H1 (cell line): ENCODE results near the gene SCGB3A1. TPM values are rescaled to one million over a fixed set of nuclear protein-coding genes. Genes with fewer than 3 reads are reported as not detected.

Experiments
- CTCF ChIA-PET: fragments of 300-600 bp; sonication (Branson Sonifier 250); formaldehyde crosslinking; loops from one replicate; lab custom pipeline; 2021; ENCODE audit not compliant: partially characterized antibody; lab: Charles Lee
- POLR2A ChIA-PET: fragments of 300-600 bp; sonication (Branson Sonifier 250); formaldehyde crosslinking; loops from one replicate; lab custom pipeline; 2021; ENCODE audit warnings: inconsistent platforms; ENCODE audit not compliant: partially characterized antibody; lab: Charles Lee
- DNase-seq, 2 experiments: peaks; one replicate each; pipeline versions ENCODE4 v3.0.0 to v3.0.0-alpha.2; 2010 to 2022; ENCODE audit warnings: low spot score in 2 of 2, low read depth in 1 of 2, mixed read lengths in 1 of 2
- FAIRE-seq: peaks from 2 replicates; lab custom pipeline; 2011; peaks lifted over from hg19 to GRCh38; lab: Jason Lieb, UNC
- H2AFZ ChIP-seq: 2 replicates; pipeline ENCODE4 v1.8.1; 2012; ENCODE audit warnings: low read length, inconsistent platforms
- H2AK5ac ChIP-seq: 2 replicates; pipeline ENCODE4 v1.6.1; 2013; ENCODE audit warnings: low read depth, low read length
- H2BK120ac ChIP-seq: replicated peaks from 2 replicates; pipeline ENCODE3; 2013; ENCODE audit warnings: low read depth, low read length, inconsistent platforms
- H2BK12ac ChIP-seq: 2 replicates; pipeline ENCODE4 v1.6.1; 2013; ENCODE audit warnings: low read depth, low read length
- H2BK15ac ChIP-seq: 2 replicates; pipeline ENCODE4 v1.6.1; 2013; ENCODE audit warnings: low read length
- H2BK20ac ChIP-seq: 2 replicates; pipeline ENCODE4 v1.6.1; 2013; ENCODE audit warnings: low read length
- H2BK5ac ChIP-seq: 2 replicates; pipeline ENCODE4 v1.6.1; 2013; ENCODE audit warnings: low read depth, low read length
- H3K14ac ChIP-seq: 2 replicates; pipeline ENCODE4 v1.6.1; 2013; ENCODE audit warnings: inconsistent platforms; ENCODE audit not compliant: insufficient read length
- H3K18ac ChIP-seq: 2 replicates; pipeline ENCODE4 v1.6.1; 2013; ENCODE audit warnings: low read length; ENCODE audit errors: extremely low read depth
- H3K23ac ChIP-seq: 2 replicates; pipeline ENCODE4 v1.6.1; 2013; ENCODE audit warnings: inconsistent platforms; ENCODE audit not compliant: insufficient read length
- H3K23me2 ChIP-seq: 2 replicates; pipeline ENCODE4 v1.6.1; 2013; ENCODE audit warnings: low read depth, low read length
- H3K27ac ChIP-seq: 2 replicates; pipeline ENCODE4 v1.6.1; 2011; ENCODE audit warnings: low read depth, low read length, inconsistent platforms
- H3K27me3 ChIP-seq, 4 experiments: replicated peaks in 1 of 4; 1 replicate in 1 of 4; 2 replicates in 3 of 4; pipeline versions ENCODE4 v1.6.1 to v1.8.1; 2011 to 2013; ENCODE audit warnings: low read length in 3 of 4, mild to moderate bottlenecking in 3 of 4, inconsistent platforms in 2 of 4, mixed read lengths in 2 of 4, moderate library complexity in 1 of 4; ENCODE audit not compliant: control insufficient read depth in 3 of 4, insufficient read depth in 3 of 4; ENCODE audit errors: extremely low read depth in 1 of 4
- H3K36me3 ChIP-seq, 4 experiments: 2 replicates each; pipeline versions ENCODE4 v1.6.1 to v1.8.1; 2011 to 2013; ENCODE audit warnings: mild to moderate bottlenecking in 4 of 4, low read length in 3 of 4, moderate library complexity in 2 of 4, control low read depth in 1 of 4, inconsistent platforms in 1 of 4; ENCODE audit not compliant: insufficient read depth in 4 of 4, control insufficient read depth in 2 of 4
- H3K4ac ChIP-seq: replicated peaks from 2 replicates; pipeline ENCODE3; 2013; ENCODE audit warnings: low read length, low read depth, mixed read lengths, inconsistent platforms; ENCODE audit not compliant: insufficient read length
- H3K4me1 ChIP-seq, 4 experiments: replicated peaks in 1 of 4; 1 replicate in 1 of 4; 2 replicates in 3 of 4; pipeline versions ENCODE4 v1.6.1 to v1.8.1; 2011 to 2013; ENCODE audit warnings: low read length in 3 of 4, inconsistent platforms in 2 of 4, mixed read lengths in 1 of 4; ENCODE audit not compliant: insufficient read depth in 4 of 4, control insufficient read depth in 3 of 4
- H3K4me2 ChIP-seq, 2 experiments: 2 replicates each; pipeline versions ENCODE4 v1.6.1 to v1.8.1; 2011 to 2013; ENCODE audit warnings: low read depth in 2 of 2, low read length in 2 of 2, control low read depth in 1 of 2, inconsistent platforms in 1 of 2, mild to moderate bottlenecking in 1 of 2; ENCODE audit not compliant: insufficient read depth in 1 of 2
- H3K4me3 ChIP-seq, 4 experiments: fragments of 200-600, 300-600 bp in 1 of 4; sonication (generic), shearing (Covaris generic), sonication (Bioruptor Twin) in 1 of 4; 2 replicates each; pipeline versions ENCODE4 v1.5.1 to v1.8.1; 2011 to 2016; ENCODE audit warnings: low read length in 4 of 4, low read depth in 3 of 4, control low read depth in 2 of 4, inconsistent platforms in 2 of 4, mild to moderate bottlenecking in 2 of 4, mixed read lengths in 1 of 4, moderate library complexity in 1 of 4; ENCODE audit not compliant: insufficient read depth in 2 of 4; ENCODE audit errors: extremely low read depth in 1 of 4
- H3K56ac ChIP-seq: replicated peaks from 2 replicates; pipeline ENCODE3; 2013; ENCODE audit warnings: low read depth, mild to moderate bottlenecking, mixed read lengths, low read length, inconsistent platforms; ENCODE audit not compliant: insufficient read length
- H3K79me1 ChIP-seq: 2 replicates; pipeline ENCODE4 v1.6.1; 2013; ENCODE audit warnings: low read depth, low read length, control low read depth
- H3K79me2 ChIP-seq, 2 experiments: 2 replicates each; pipeline versions ENCODE4 v1.6.1 to v1.8.1; 2012 to 2013; ENCODE audit warnings: low read length in 2 of 2, mild to moderate bottlenecking in 2 of 2, inconsistent platforms in 1 of 2; ENCODE audit not compliant: insufficient read depth in 2 of 2, control insufficient read depth in 1 of 2
- H3K9ac ChIP-seq, 4 experiments: replicated peaks in 1 of 4; 1 replicate in 1 of 4; 2 replicates in 3 of 4; pipeline versions ENCODE4 v1.6.1 to v1.8.1; 2011 to 2013; ENCODE audit warnings: low read depth in 3 of 4, low read length in 3 of 4, control low read depth in 2 of 4, mild to moderate bottlenecking in 2 of 4, moderate library complexity in 2 of 4, inconsistent platforms in 1 of 4; ENCODE audit errors: extremely low read depth in 1 of 4
- H3K9me3 ChIP-seq, 2 experiments: 2 replicates each; pipeline versions ENCODE4 v1.6.1 to v1.8.1; 2012 to 2013; ENCODE audit warnings: mild to moderate bottlenecking in 2 of 2, moderate library complexity in 2 of 2, control low read depth in 1 of 2, inconsistent platforms in 1 of 2, low read depth in 1 of 2, low read length in 1 of 2, mixed read lengths in 1 of 2; ENCODE audit not compliant: insufficient read depth in 2 of 2
- H4K20me1 ChIP-seq, 2 experiments: replicated peaks in 1 of 2; 2 replicates each; pipeline versions ENCODE3 to v1.8.1; 2011 to 2013; ENCODE audit warnings: inconsistent platforms in 2 of 2, low read length in 2 of 2, mild to moderate bottlenecking in 1 of 2; ENCODE audit not compliant: insufficient read depth in 2 of 2, control insufficient read depth in 1 of 2
- H4K5ac ChIP-seq: 2 replicates; pipeline ENCODE4 v1.6.1; 2013; ENCODE audit warnings: low read length, low read depth, mixed read lengths, inconsistent platforms; ENCODE audit not compliant: insufficient read length
- H4K8ac ChIP-seq: 2 replicates; pipeline ENCODE4 v1.8.0; 2013; ENCODE audit warnings: mild to moderate bottlenecking, moderate library complexity, low read length, inconsistent platforms; ENCODE audit not compliant: insufficient read depth; ENCODE audit errors: extremely low read depth
- H4K91ac ChIP-seq: replicated peaks from 2 replicates; pipeline ENCODE3; 2013; ENCODE audit warnings: low read length, mixed read lengths, inconsistent platforms; ENCODE audit not compliant: insufficient read length
- ASH2L ChIP-seq: fragments of 200-600, 300-600 bp; sonication (generic); IDR thresholded peaks from one replicate; pipeline ENCODE4 v1.7.1; 2017; ENCODE audit warnings: low read length
- CHD1 ChIP-seq: IDR thresholded peaks from 2 replicates; pipeline ENCODE4 v1.6.1; 2012; ENCODE audit warnings: low read depth, low read length, improper control_type of control experiment
- HDAC2 ChIP-seq, 2 experiments: fragments of 300-600 bp in 1 of 2; sonication (generic) in 1 of 2; IDR thresholded peaks; 2 replicates each; pipeline ENCODE4 v1.6.1; 2011 to 2012; ENCODE audit warnings: low read depth in 2 of 2, low read length in 2 of 2, mild to moderate bottlenecking in 2 of 2, moderate library complexity in 2 of 2, borderline replicate concordance in 1 of 2, inconsistent platforms in 1 of 2
- RAD21 ChIP-seq, 2 experiments: IDR thresholded peaks in 1 of 2; conservative IDR thresholded peaks in 1 of 2; 2 replicates each; pipeline ENCODE4 v1.6.1; 2011; ENCODE audit warnings: low read depth in 2 of 2, low read length in 2 of 2, improper control_type of control experiment in 1 of 2, inconsistent platforms in 1 of 2, mild to moderate bottlenecking in 1 of 2, moderate library complexity in 1 of 2
- RNF2 ChIP-seq: fragments of 200-900, 300-1000 bp; sonication (generic); IDR thresholded peaks from 2 replicates; pipeline ENCODE4 v1.7.1; 2016; ENCODE audit warnings: borderline replicate concordance, low read depth, mild to moderate bottlenecking, antibody characterized with exemption, low read length; ENCODE audit not compliant: poor library complexity, severe bottlenecking; ENCODE audit errors: missing control alignments
- SIRT6 ChIP-seq: IDR thresholded peaks from one replicate; pipeline ENCODE4 v1.7.1; 2012; ENCODE audit warnings: low read length, inconsistent platforms
- TAF7 ChIP-seq: optimal IDR thresholded peaks from 2 replicates; pipeline ENCODE3; 2011; ENCODE audit warnings: low read depth, mild to moderate bottlenecking, inconsistent platforms, low read length, moderate library complexity, borderline replicate concordance
- WGBS, 2 experiments: shearing (Covaris generic) in 1 of 2; methylation state at CpG; one replicate each; pipeline versions ENCODE4 v1.1.6 to v1.1.7; 2013 to 2015; ENCODE audit warnings: low lambda C conversion rate in 2 of 2, mixed read lengths in 2 of 2, inconsistent platforms in 1 of 2, low coverage in 1 of 2, missing lambda C conversion rate in 1 of 2; ENCODE audit not compliant: insufficient replicate concordance in 2 of 2, insufficient coverage in 1 of 2, insufficient read length in 1 of 2; ENCODE audit errors: extremely low coverage in 1 of 2, missing lambda C conversion rate in 1 of 2; 5-methylcytosine and 5-hydroxymethylcytosine counted together
- polyA plus RNA-seq, 7 experiments: library from polyadenylated mRNA; depleted of rRNA in 3 of 7; stranded (reverse) in 5 of 7; unstranded in 2 of 7; fragments of >200 nt in 5 of 7; fragments of 200-250 nt in 2 of 7; gene quantifications; 1 replicate in 5 of 7; 2 replicates in 1 of 7; 4 replicates in 1 of 7; pipeline versions ENCODE4 v1.2.1 to v1.2.3, GENCODE V29; 2011 to 2013; ENCODE audit warnings: missing spikeins in 2 of 7, mixed read lengths in 2 of 7
- total RNA-seq: library from RNA; stranded (reverse); fragmentation: NEBNext Ultra II Directional; extraction: Animal tissue kit (Norgen Biotek cat#: 25700); gene quantifications from 2 replicates; pipeline ENCODE4 v1.2.1, GENCODE V29; 2021

SCGB3A1 gene
- total and polyA plus RNA-seq, 2 of the 8 experiments (the other 6 are each of a cell fraction or from before 2014, with no cell fraction given), result 0.20 TPM; not detected in 1

- Histone ChIP-seq H2BK5ac (no peak overlapping the region), H3K4me2 (no peak overlapping the region), H3K79me1 (no peaks in the 10 kb centered on the region), H2AK5ac (no peak overlapping the region), H2AFZ (no peak overlapping the region), H2BK20ac (no peak overlapping the region), H3K14ac (no peak overlapping the region), H3K27ac (no peak overlapping the region), H3K27me3 (no peaks in the 10 kb centered on the region; a peak in 1 of 7 replicates), H2BK120ac (no peak overlapping the region), H3K4me3 (no peak overlapping the region), H3K23ac (no peak overlapping the region), H3K56ac (no peak overlapping the region), H2BK15ac (no peak overlapping the region), H3K18ac (no peak overlapping the region), H3K9ac (no peak overlapping the region), H3K4ac (no peak overlapping the region), H4K20me1 (no peaks in the 10 kb centered on the region), H4K8ac (no peak overlapping the region), H4K5ac (no peak overlapping the region), H3K4me1 (peaks cover 0 to 6% (median 2%) of the 10 kb centered on the region in 4 experiments; a peak in 4 of 7 replicates), H3K36me3 (no peaks in the 10 kb centered on the region), H4K91ac (peak overlapping the region; percentile 65), H2BK12ac (no peak overlapping the region), H3K79me2 (no peaks in the 10 kb centered on the region), H3K23me2 (no peaks in the 10 kb centered on the region; the same call in 1 of the 2 replicates), H3K9me3 (no peaks in the 10 kb centered on the region)
- WGBS, 2 experiments, result 86% methylated on average over 19 of the region's 25 CpGs; no CpG with 5 or more reads in 1 of the 2 experiments
- POLR2A ChIA-PET, result no interaction called here
- FAIRE-seq, result no peak
- CTCF ChIA-PET, result interaction anchor here (0.7 to 2.6 kb wide), 7 partner anchors 8 to 301 kb away, joined by 3 to 8 read pairs (median 7); no protein-coding TSS in a partner anchor
- no peak for DNase-seq
- TF ChIP-seq RAD21 (IDR thresholded peaks at IDR 0.05 in 1 of 2, conservative IDR thresholded peaks at IDR 0.05 in 1 of 2; ENCODE audit: low read depth in 2 of 2, low read length in 2 of 2) (no peak), TAF7 (no peak), SIRT6 (no peak), ASH2L (no peak), HDAC2 (IDR thresholded peaks at IDR 0.05; ENCODE audit: borderline replicate concordance in 1 of 2, low read depth in 2 of 2, low read length in 2 of 2) (no peak), RNF2 (no peak), CHD1 (no peak)
Observed at GRCh38 chr5:180629831-180630382, 38.6 kb upstream of the SCGB3A1 start.
